ENCODE measurements around the gene CLTB. TPM values are rescaled to one million over a fixed set of nuclear protein-coding genes. Genes with fewer than 3 reads are reported as not detected.

CLTB gene
- total and polyA plus RNA-seq, 2 experiments from 2014 or later, result 26.8 to 34.0 TPM

GRCh38 chr5:176383961-176384360, 32.4 kb downstream of the CLTB start:
- H3K79me2 ChIP-seq (replicated peaks; ENCODE audit: insufficient read depth), result peaks cover 33% of the 10 kb centered on the region
- H3K4me2 ChIP-seq, result no peak overlapping the region
- ATAC-seq (no peak), DNase-seq (ENCODE audit: low spot score) (no peak)
- no peak overlapping the region for H3K4me3 ChIP-seq
- H3K27ac ChIP-seq (ENCODE audit: low read depth), result no peak overlapping the region
- Mint-ChIP-seq H3K4me3 (no peak overlapping the region), H3K4me1 (peaks cover 12% of the 10 kb centered on the region), H3K27ac (no peak overlapping the region), H3K36me3 (ENCODE audit: low read depth) (peaks cover 76% of the 10 kb centered on the region), H3K9me3 (no peaks in the 10 kb centered on the region), H3K27me3 (ENCODE audit: insufficient read depth, low read depth, poor library complexity) (peaks cover 11% of the 10 kb centered on the region)
- peaks cover 27% of the 10 kb centered on the region for H3K36me3 ChIP-seq (ENCODE audit: insufficient read depth)
- peaks cover 18% of the 10 kb centered on the region; the same call in 1 of the 2 replicates for H3F3A ChIP-seq (replicated peaks; ENCODE audit: low read depth)
- peaks cover 9% of the 10 kb centered on the region; the same call in 1 of the 2 replicates for H3K4me1 ChIP-seq (ENCODE audit: insufficient read depth)
- H3K9me2 ChIP-seq (ENCODE audit: insufficient read depth), result no peaks in the 10 kb centered on the region
- H3K27me3 ChIP-seq (ENCODE audit: insufficient read depth), result no peaks in the 10 kb centered on the region
- TF ChIP-seq ZNF462 (CRISPR knock-in tag; IDR thresholded peaks at IDR 0.05), result no peak
- no peak for TF ChIP-seq ZNF331 (CRISPR knock-in tag; IDR thresholded peaks at IDR 0.05; ENCODE audit: low read depth)
- TF ChIP-seq EZH2 (IDR thresholded peaks at IDR 0.05; ENCODE audit: low read depth, unreplicated experiment), result no peak
- TF ChIP-seq REST (IDR thresholded peaks at IDR 0.05; ENCODE audit: unreplicated experiment), result no peak
- TF ChIP-seq CTCF (conservative IDR thresholded peaks at IDR 0.05; ENCODE audit: low read depth in 2 of 2), result no peak
- TF ChIP-seq STAT1 (IDR thresholded peaks at IDR 0.05; ENCODE audit: unreplicated experiment), result no peak
- peaks cover 21% of the 10 kb centered on the region for H4K20me1 ChIP-seq (replicated peaks; ENCODE audit: insufficient read depth)
- no peak overlapping the region for H2AFZ ChIP-seq
